Transverse colon (tissue), 4 donors: ENCODE measurements around the gene HSPA4. TPM values are rescaled to one million over a fixed set of nuclear protein-coding genes. Genes with fewer than 3 reads are reported as not detected.

Experiments
- DNase-seq: peaks from one replicate; pipeline ENCODE4 v3.0.0-alpha.2; 2019
- H3K27ac ChIP-seq, 4 donors: fragments of 200-600 bp; sonication (generic); 2 replicates each; pipeline ENCODE4 v1.5.1; 2016 to 2018; ENCODE audit warnings: inconsistent platforms in 4 of 4
- H3K27me3 ChIP-seq: fragments of 200-600 bp; sonication (generic); 2 replicates; pipeline ENCODE4 v1.5.1; 2017; ENCODE audit warnings: inconsistent platforms
- H3K36me3 ChIP-seq, 4 donors: fragments of 200-600 bp; sonication (generic); 2 replicates each; pipeline ENCODE4 v1.5.1; 2017 to 2019; ENCODE audit warnings: inconsistent platforms in 4 of 4
- H3K4me1 ChIP-seq, 4 donors: fragments of 200-600 bp; sonication (generic); 2 replicates each; pipeline ENCODE4 v1.5.1; 2017 to 2020; ENCODE audit warnings: inconsistent platforms in 4 of 4
- H3K4me3 ChIP-seq, 4 donors: fragments of 200-600 bp; sonication (generic); 1 replicate in 1 of 4; 2 replicates in 3 of 4; pipeline versions ENCODE4 v1.5.1 to v1.6.1; 2017 to 2019; ENCODE audit warnings: inconsistent platforms in 4 of 4
- H3K9me3 ChIP-seq, 2 donors: fragments of 200-600 bp; sonication (generic); 2 replicates each; pipeline ENCODE4 v1.5.1; 2017 to 2019; ENCODE audit warnings: inconsistent platforms in 2 of 2
- EP300 ChIP-seq: sonication (generic); formaldehyde crosslinking; IDR thresholded peaks from one replicate; pipeline ENCODE4 v1.6.1; 2017; ENCODE audit warnings: antibody characterized with exemption, low read depth
- POLR2A ChIP-seq: fragments of 450-650 bp; IDR thresholded peaks from one replicate; pipeline ENCODE4 v1.6.1; 2016; ENCODE audit warnings: antibody characterized with exemption, mild to moderate bottlenecking, moderate library complexity
- POLR2AphosphoS5 ChIP-seq, 3 donors: sonication (generic); formaldehyde crosslinking; IDR thresholded peaks; one replicate each; pipeline ENCODE4 v1.6.1; 2016; ENCODE audit warnings: antibody characterized with exemption in 3 of 3
- WGBS, 2 donors: methylation state at CpG; one replicate each; pipeline ENCODE4 v1.1.5; 2018; ENCODE audit warnings: low coverage in 1 of 2; 5-methylcytosine and 5-hydroxymethylcytosine counted together
- in situ Hi-C, 4 donors: fragments of 200-750 bp; cut with MboI; loops; one replicate each; pipeline versions ENCODE4 v1.15.0 to v1.15.1; 2017; ENCODE audit warnings: low sequenced_read_pairs in 3 of 4, low pct_ligation_motif_present in 1 of 4, low pct_unique_long_range_greater_than_20kb in 1 of 4
- intact Hi-C: fragments of 100-400 bp; cut with DNase I; formaldehyde crosslinking; loops from one replicate; pipeline ENCODE4 v1.15.1; 2023; ENCODE audit warnings: low total_unique reads
- total RNA-seq, 4 donors: library from RNA; depleted of rRNA; stranded (reverse); fragments of >200 nt; gene quantifications; one replicate each; pipeline ENCODE4 v1.1.0, GENCODE V29; 2016
- TF ChIP-seq, protein P1 (sequence below), 5 experiments: fragments of 200-600 bp in 3 of 5; fragments of 450-650 bp in 2 of 5; sonication (generic) in 3 of 5; IDR thresholded peaks; 1 replicate in 2 of 5; 2 replicates in 3 of 5; pipeline ENCODE4 v1.5.1; 2016 to 2017; ENCODE audit warnings: antibody characterized with exemption in 5 of 5, inconsistent platforms in 3 of 5, mild to moderate bottlenecking in 2 of 5, moderate library complexity in 1 of 5

HSPA4 gene
- total RNA-seq, 4 donors from 2014 or later, result 34.4 to 52.5 (median 46.5) TPM

DNA sequence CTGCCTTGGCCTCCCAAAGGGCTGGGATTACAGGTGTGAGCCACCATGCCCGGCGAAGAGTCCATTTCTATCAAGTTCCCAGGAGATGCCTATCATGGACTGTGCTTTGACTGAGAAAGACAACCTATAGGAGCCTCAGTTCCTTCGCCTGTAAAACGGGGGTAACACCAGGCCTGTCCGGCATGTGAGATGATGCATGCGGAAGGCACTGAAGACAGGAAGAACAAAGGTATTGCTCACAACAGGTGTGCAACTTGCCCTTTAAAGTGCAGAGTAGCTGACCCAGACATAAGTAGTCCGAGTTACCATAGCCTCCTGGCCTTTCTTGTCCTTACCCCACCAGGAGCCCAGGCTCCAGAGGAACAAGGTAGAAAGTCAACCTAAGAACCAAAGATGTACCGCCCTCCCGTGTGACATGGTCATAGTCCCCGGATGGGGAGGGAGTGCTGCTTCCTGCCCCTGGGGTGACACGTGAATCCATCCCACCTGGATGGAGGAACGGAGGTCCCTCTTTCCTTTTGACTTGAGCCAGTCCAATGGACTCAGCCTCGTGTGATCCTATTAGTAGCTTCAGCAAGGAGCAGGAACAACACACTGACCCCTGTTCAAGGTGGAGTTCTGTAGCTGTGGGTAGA, 60.3 kb downstream of the HSPA4 start:
- Histone ChIP-seq H3K27ac (no peak overlapping the region), H3K4me1 (peaks cover 0 to 3% (median 3%) of the 10 kb centered on the region in 4 donors), H3K4me3 (no peak overlapping the region), H3K36me3 (no peaks in the 10 kb centered on the region), H3K27me3 (no peaks in the 10 kb centered on the region), H3K9me3 (no peaks in the 10 kb centered on the region)
- in situ Hi-C loops (loop anchor here in 3 of 4 donors (25.0 kb wide), 2 partner anchors 175 to 750 kb away; no protein-coding TSS in a partner anchor), intact Hi-C loops (loop anchor here (10.0 kb wide), 2 partner anchors 133 to 763 kb away; no protein-coding TSS in a partner anchor)
- 91 to 95% methylated on average over 7 to 13 of the region's 13 CpGs for WGBS, 2 donors
- DNase-seq, result no peak
- TF ChIP-seq POLR2AphosphoS5 (IDR thresholded peaks at IDR 0.05) (no peak), POLR2A (no peak), EP300 (no peak)
- TF ChIP-seq, protein P1, sequence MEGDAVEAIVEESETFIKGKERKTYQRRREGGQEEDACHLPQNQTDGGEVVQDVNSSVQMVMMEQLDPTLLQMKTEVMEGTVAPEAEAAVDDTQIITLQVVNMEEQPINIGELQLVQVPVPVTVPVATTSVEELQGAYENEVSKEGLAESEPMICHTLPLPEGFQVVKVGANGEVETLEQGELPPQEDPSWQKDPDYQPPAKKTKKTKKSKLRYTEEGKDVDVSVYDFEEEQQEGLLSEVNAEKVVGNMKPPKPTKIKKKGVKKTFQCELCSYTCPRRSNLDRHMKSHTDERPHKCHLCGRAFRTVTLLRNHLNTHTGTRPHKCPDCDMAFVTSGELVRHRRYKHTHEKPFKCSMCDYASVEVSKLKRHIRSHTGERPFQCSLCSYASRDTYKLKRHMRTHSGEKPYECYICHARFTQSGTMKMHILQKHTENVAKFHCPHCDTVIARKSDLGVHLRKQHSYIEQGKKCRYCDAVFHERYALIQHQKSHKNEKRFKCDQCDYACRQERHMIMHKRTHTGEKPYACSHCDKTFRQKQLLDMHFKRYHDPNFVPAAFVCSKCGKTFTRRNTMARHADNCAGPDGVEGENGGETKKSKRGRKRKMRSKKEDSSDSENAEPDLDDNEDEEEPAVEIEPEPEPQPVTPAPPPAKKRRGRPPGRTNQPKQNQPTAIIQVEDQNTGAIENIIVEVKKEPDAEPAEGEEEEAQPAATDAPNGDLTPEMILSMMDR (IDR thresholded peaks at IDR 0.05), result no peak

DNA sequence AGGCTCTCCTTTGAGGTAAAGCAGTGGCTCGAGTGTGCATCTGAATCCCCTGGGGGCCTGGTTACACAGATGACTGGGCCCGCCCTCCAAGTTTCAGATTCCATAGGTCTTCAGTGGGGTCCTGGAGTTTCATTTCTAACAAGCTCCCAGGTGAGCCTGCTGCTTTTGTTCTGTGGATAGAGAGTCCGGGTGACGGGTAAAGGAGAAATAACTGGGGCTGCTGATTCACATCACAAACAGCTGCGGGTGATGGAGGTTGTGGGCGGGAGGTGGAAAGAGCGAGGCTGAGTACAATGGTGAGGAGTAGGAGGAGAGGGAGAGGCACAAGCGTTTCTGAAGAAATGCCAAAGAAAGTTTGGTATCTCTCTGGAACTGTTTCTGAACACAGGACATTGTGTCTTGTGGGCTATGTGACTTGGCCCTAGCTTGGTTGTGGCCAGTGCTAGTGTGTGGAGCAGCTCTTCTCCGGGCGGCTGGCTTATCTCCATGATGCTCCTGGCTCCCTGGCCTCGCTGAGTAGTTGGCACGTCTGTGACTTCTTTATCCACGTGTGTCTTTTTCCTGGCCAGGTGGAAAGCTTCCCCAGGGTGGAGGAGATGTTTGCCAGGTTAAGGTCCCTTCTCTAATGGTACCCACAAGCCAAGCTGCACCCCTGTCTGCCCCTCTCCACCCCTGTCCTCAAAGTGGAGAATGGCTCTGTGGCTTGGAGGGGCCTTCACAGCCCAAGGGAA, 61.7 kb downstream of the HSPA4 start:
- TF ChIP-seq EP300, result no peak
- TF ChIP-seq POLR2AphosphoS5 (IDR thresholded peaks at IDR 0.05), result no peak
- TF ChIP-seq, protein P1 (IDR thresholded peaks at IDR 0.05), result no peak
- no peak for TF ChIP-seq POLR2A
- WGBS, 2 donors, result 60 to 74% methylated on average over 1 to 13 of the region's 13 CpGs
- no peak overlapping the region for H3K4me3 ChIP-seq
- no peaks in the 10 kb centered on the region for H3K36me3 ChIP-seq
- DNase-seq, result no peak
- H3K27me3 ChIP-seq, result no peaks in the 10 kb centered on the region
- H3K27ac ChIP-seq, result no peak overlapping the region
- H3K4me1 ChIP-seq, result peaks cover 0 to 3% (median 3%) of the 10 kb centered on the region in 4 donors
- in situ Hi-C loops (loop anchor here in 3 of 4 donors (25.0 kb wide), 2 partner anchors 174 to 749 kb away; no protein-coding TSS in a partner anchor), intact Hi-C loops (loop anchor here (10.0 kb wide), 2 partner anchors 131 to 761 kb away; no protein-coding TSS in a partner anchor)
- no peaks in the 10 kb centered on the region for H3K9me3 ChIP-seq

DNA sequence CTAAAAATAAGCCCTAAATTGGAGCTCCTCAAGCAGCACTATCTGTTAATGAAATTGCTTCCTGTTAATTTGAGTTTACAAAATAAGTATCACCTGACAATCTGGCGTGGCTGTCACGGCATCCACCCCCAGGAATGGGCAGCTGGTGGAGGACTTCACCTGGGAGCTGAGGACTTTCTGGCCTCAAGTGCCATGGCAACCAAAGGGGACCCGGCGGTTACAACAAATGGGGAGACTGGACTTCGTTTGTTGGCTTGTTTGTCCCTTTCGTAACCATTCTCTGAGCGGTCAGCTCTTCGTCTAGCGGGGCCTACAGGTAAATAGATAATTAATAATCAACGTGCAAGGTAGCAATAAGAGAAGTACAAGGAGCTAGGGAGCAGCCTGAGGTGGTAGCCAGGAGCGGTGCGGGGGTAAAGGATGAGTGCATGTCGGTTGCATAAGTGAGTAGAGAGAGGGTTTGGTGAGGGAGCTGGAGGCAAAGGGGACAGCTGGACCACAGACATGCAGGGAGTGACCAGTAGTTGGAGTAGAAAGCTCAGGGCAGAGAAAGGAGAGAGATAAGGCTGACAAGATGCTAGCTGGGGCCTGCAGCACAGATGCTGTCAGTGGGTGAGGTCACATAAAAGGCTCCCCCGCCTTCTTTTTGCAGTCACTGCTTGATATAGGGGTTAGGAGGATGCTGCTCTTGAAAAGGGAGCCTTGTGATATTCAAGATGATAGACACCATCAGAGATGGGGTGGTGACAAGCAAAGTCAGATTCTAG, 62.5 kb downstream of the HSPA4 start:
- WGBS, 2 donors, result 90 to 92% methylated on average over 7 to 14 of the region's 14 CpGs
- no peaks in the 10 kb centered on the region for H3K27me3 ChIP-seq
- no peak for DNase-seq
- H3K9me3 ChIP-seq, result no peaks in the 10 kb centered on the region
- H3K36me3 ChIP-seq, result no peaks in the 10 kb centered on the region
- intact Hi-C loops, result loop anchor here (10.0 kb wide), 2 partner anchors 130 to 760 kb away; no protein-coding TSS in a partner anchor
- H3K4me3 ChIP-seq, result no peak overlapping the region
- H3K4me1 ChIP-seq, result peaks cover 0 to 3% (median 3%) of the 10 kb centered on the region in 4 donors
- in situ Hi-C loops, result loop anchor here in 3 of 4 donors (25.0 kb wide), 2 partner anchors 173 to 748 kb away; no protein-coding TSS in a partner anchor
- no peak for TF ChIP-seq POLR2A
- no peak overlapping the region for H3K27ac ChIP-seq

DNA sequence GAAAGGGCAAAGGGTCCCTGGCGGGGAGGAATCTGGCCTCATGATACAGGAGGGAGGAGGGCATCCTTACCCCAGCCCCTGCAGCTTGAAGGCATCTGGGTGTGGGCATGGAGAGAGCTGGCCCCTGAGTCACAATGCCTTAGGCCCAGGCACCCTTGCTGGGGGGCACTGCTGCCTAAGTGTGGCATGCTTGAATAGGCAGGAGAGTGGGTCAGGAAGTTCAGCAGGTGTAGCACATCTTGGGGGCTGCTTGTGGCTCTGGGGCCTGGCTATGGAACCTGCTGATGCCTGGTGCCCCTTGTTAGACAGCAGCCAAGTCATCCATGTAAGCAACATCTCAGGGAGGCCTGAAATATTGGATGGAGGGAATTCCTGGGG, 63.1 kb downstream of the HSPA4 start:
- H3K4me3 ChIP-seq, result no peak overlapping the region
- TF ChIP-seq EP300 (no peak), POLR2A (no peak), POLR2AphosphoS5 (IDR thresholded peaks at IDR 0.05) (no peak)
- TF ChIP-seq, protein P1 (IDR thresholded peaks at IDR 0.05), result no peak
- no peaks in the 10 kb centered on the region for H3K9me3 ChIP-seq
- H3K27me3 ChIP-seq, result no peaks in the 10 kb centered on the region
- peaks cover under 1 to 4% (median 3%) of the 10 kb centered on the region in 4 donors for H3K4me1 ChIP-seq
- intact Hi-C loops (loop anchor here (10.0 kb wide), 2 partner anchors 130 to 760 kb away; no protein-coding TSS in a partner anchor), in situ Hi-C loops (loop anchor here in 3 of 4 donors (25.0 kb wide), 2 partner anchors 172 to 747 kb away; no protein-coding TSS in a partner anchor)
- 88% methylated on average over 1 of the region's 1 CpG; no CpG with 5 or more reads in 1 of the 2 donors for WGBS, 2 donors
- no peaks in the 10 kb centered on the region for H3K36me3 ChIP-seq
- DNase-seq, result no peak
- H3K27ac ChIP-seq, result no peak overlapping the region
